ENCODE results near the gene RNF115. TPM values are rescaled to one million over a fixed set of nuclear protein-coding genes. Genes with fewer than 3 reads are reported as not detected.
A peak's percentile ranks its signal among the peaks of the same experiment; 100 is the strongest.

The RNF115 gene
- total and polyA plus RNA-seq, 2 of the 13 experiments (the other 11 are each of a cell fraction or from before 2014, with no cell fraction given) = 6.0 to 10.1 TPM

DNA sequence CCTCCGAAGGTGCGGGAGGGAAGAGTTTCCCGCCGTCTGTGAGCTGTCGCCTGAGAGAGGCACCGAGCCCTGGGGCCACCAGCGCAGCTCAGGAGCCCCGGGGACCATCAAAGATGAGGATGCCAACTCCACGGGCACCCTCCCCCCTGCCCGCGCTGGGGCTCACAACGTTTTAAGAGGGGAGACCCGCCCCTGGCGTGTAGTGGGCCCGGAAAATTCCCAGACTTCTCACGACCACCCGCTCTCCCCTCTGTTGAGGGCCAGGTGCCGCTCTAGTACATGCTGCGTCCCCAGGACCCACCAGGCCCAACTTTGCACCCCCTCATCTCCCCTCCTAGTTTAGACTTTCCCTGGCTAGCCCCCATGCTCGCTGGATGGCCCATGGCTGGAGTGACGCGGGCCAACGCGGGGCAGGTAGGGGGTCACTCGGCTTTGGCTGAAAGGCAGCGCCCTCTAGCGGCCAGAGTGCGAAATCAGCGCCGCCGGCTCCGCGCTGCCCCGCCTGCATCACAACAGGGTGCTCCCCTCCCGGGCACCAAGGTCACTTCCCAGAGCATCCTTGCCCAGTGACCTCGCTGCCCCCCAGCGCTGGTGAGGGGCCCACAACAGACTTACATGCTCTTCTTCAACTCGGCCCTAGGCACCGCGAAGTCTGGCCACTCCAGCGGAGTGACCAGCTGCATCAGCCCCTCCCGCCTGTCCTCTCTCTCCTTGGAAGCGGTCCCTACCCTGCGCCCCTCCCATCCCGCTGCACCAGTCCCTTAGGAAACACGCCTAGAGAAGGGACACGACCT, 102.8 kb downstream of the RNF115 start (continued):
- TF ChIP-seq NR2C2 (CRISPR knock-in tag; IDR thresholded peaks at IDR 0.05; ENCODE audit: borderline replicate concordance) = peak; percentile 29; the same call in 1 of the 2 replicates
- TF ChIP-seq ZNF562 (CRISPR knock-in tag; IDR thresholded peaks at IDR 0.05; ENCODE audit: borderline replicate concordance) = no peak
- TF ChIP-seq ZNF274 (CRISPR knock-in tag; IDR thresholded peaks at IDR 0.05) = no peak
- 0 out of 2 replicates have a peak, but pooled peaks have one; percentile 60 for TF ChIP-seq BORCS8-MEF2B (CRISPR knock-in tag; IDR thresholded peaks at IDR 0.05)
- 0 out of 2 replicates have a peak, but pooled peaks have one; percentile 29 for TF ChIP-seq CHD2 (IDR thresholded peaks at IDR 0.05; ENCODE audit: low read depth, low read length)
- 0 out of 2 replicates have a peak, but pooled peaks have one; percentile 35 for TF ChIP-seq ZSCAN12 (CRISPR knock-in tag; IDR thresholded peaks at IDR 0.05)
- no peak for TF ChIP-seq ZC3H4 (CRISPR knock-in tag; IDR thresholded peaks at IDR 0.05; ENCODE audit: borderline replicate concordance)
- TF ChIP-seq ZNF432 (CRISPR knock-in tag; IDR thresholded peaks at IDR 0.05; ENCODE audit: borderline replicate concordance) = no peak
- TF ChIP-seq NCOR1 (IDR thresholded peaks at IDR 0.05; ENCODE audit: borderline replicate concordance, low read length) = no peak
- TF ChIP-seq, protein P1, sequence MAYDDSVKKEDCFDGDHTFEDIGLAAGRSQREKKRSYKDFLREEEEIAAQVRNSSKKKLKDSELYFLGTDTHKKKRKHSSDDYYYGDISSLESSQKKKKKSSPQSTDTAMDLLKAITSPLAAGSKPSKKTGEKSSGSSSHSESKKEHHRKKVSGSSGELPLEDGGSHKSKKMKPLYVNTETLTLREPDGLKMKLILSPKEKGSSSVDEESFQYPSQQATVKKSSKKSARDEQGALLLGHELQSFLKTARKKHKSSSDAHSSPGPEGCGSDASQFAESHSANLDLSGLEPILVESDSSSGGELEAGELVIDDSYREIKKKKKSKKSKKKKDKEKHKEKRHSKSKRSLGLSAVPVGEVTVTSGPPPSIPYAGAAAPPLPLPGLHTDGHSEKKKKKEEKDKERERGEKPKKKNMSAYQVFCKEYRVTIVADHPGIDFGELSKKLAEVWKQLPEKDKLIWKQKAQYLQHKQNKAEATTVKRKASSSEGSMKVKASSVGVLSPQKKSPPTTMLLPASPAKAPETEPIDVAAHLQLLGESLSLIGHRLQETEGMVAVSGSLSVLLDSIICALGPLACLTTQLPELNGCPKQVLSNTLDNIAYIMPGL (CRISPR knock-in tag; IDR thresholded peaks at IDR 0.05; ENCODE audit: borderline replicate concordance in 1 of 2, low read depth in 1 of 2) = peak; percentile 67 to 69; a peak in 3 of 4 replicates
- no peak for TF ChIP-seq ETV6 (CRISPR knock-in tag; conservative IDR thresholded peaks at IDR 0.05)
- TF ChIP-seq XBP1 (CRISPR knock-in tag; IDR thresholded peaks at IDR 0.05) = no peak
- TF ChIP-seq ZSCAN31 (CRISPR knock-in tag; IDR thresholded peaks at IDR 0.05; ENCODE audit: low read depth) = peak; percentile 68; the same call in 1 of the 2 replicates
- TF ChIP-seq CCAR2 (optimal IDR thresholded peaks at IDR 0.05; ENCODE audit: low read depth, low read length) = no peak
- TF ChIP-seq PCBP2 (optimal IDR thresholded peaks at IDR 0.05; ENCODE audit: low read depth, low read length, poor library complexity, severe bottlenecking) = no peak
- TF ChIP-seq, protein P2, sequence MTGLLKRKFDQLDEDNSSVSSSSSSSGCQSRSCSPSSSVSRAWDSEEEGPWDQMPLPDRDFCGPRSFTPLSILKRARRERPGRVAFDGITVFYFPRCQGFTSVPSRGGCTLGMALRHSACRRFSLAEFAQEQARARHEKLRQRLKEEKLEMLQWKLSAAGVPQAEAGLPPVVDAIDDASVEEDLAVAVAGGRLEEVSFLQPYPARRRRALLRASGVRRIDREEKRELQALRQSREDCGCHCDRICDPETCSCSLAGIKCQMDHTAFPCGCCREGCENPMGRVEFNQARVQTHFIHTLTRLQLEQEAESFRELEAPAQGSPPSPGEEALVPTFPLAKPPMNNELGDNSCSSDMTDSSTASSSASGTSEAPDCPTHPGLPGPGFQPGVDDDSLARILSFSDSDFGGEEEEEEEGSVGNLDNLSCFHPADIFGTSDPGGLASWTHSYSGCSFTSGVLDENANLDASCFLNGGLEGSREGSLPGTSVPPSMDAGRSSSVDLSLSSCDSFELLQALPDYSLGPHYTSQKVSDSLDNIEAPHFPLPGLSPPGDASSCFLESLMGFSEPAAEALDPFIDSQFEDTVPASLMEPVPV (CRISPR knock-in tag; IDR thresholded peaks at IDR 0.05) = 0 out of 2 replicates have a peak, but pooled peaks have one; percentile 37
- TF ChIP-seq ZNF589 (CRISPR knock-in tag; conservative IDR thresholded peaks at IDR 0.05) = no peak
- TF ChIP-seq YEATS4 (CRISPR knock-in tag; IDR thresholded peaks at IDR 0.05; ENCODE audit: borderline replicate concordance) = no peak
- TF ChIP-seq FIP1L1 (IDR thresholded peaks at IDR 0.05; ENCODE audit: borderline replicate concordance, insufficient read depth, low read depth, low read length) = no peak
- TF ChIP-seq, protein P3, sequence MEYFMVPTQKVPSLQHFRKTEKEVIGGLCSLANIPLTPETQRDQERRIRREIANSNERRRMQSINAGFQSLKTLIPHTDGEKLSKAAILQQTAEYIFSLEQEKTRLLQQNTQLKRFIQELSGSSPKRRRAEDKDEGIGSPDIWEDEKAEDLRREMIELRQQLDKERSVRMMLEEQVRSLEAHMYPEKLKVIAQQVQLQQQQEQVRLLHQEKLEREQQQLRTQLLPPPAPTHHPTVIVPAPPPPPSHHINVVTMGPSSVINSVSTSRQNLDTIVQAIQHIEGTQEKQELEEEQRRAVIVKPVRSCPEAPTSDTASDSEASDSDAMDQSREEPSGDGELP (IDR thresholded peaks at IDR 0.05; ENCODE audit: borderline replicate concordance, low read depth) = 0 out of 2 replicates have a peak, but pooled peaks have one; percentile 5
- TF ChIP-seq PITX1 (CRISPR knock-in tag; IDR thresholded peaks at IDR 0.05) = no peak
- TF ChIP-seq NBN (conservative IDR thresholded peaks at IDR 0.05) = no peak
- 0 out of 2 replicates have a peak, but pooled peaks have one; percentile 21 for TF ChIP-seq RXRB (CRISPR knock-in tag; IDR thresholded peaks at IDR 0.05; ENCODE audit: borderline replicate concordance)
- no peak for TF ChIP-seq ADNP (CRISPR knock-in tag; IDR thresholded peaks at IDR 0.05)
- TF ChIP-seq ZNF644 (CRISPR knock-in tag; IDR thresholded peaks at IDR 0.05; ENCODE audit: low read depth) = no peak
- TF ChIP-seq MYC (CRISPR knock-in tag; IDR thresholded peaks at IDR 0.05; ENCODE audit: borderline replicate concordance) = peak; percentile 48; the same call in 1 of the 2 replicates

All from HepG2 (cell line).